ENCODE results near the gene ETV6. TPM values are rescaled to one million over a fixed set of nuclear protein-coding genes. Genes with fewer than 3 reads are reported as not detected.
A peak's percentile ranks its signal among the peaks of the same experiment; 100 is the strongest.

The ETV6 gene
- total RNA-seq, 2 experiments from 2014 or later, result 17.1 to 19.3 TPM

DNA sequence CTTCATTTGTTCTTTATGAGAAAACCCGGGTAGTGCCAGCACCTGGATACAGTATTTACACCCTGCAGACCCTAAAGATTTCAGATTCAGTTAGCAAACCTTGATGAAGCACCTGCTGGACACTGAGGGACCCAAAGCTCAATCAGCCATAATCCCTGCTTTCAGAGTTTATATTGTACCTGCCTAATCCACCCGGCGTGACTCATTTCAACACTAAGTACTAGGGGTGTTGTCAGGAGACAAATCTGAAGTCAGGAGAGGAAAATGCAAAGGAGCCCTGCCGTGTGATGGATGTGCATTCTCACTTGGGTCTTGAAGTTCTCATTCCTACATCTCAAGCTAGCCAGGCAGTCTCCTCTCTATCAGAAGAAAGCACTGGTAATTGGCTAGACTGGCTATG, 244.5 kb downstream of the ETV6 start:
- Histone ChIP-seq H4K20me1 (ENCODE audit: insufficient read depth, low read length) (no peaks in the 10 kb centered on the region), H3K4me1 (ENCODE audit: insufficient read depth, low read length, poor library complexity, severe bottlenecking) (peaks cover 90% of the 10 kb centered on the region), H3K4me2 (ENCODE audit: low read length) (peak overlapping the region; percentile 74), H3K79me2 (ENCODE audit: insufficient read depth, low read depth, low read length) (no peaks in the 10 kb centered on the region), H3K9me3 (ENCODE audit: low read length) (no peaks in the 10 kb centered on the region; the same call in 1 of the 2 replicates), H3K4me3 (ENCODE audit: low read depth, low read length, poor library complexity, severe bottlenecking) (peak overlapping the region; percentile 33), H2AFZ (ENCODE audit: low read length) (no peak overlapping the region), H3K27ac (ENCODE audit: low read depth, low read length, poor library complexity, severe bottlenecking) (peak overlapping the region; percentile 98), H3K9me2 (ENCODE audit: insufficient read depth, low read length) (no peaks in the 10 kb centered on the region), H3K36me3 (ENCODE audit: insufficient read depth, low read length) (peaks cover 27% of the 10 kb centered on the region)
- DNase-seq (ENCODE audit: low spot score), result peak; percentile 44
- POLR2A ChIA-PET, result no interaction called here
- BruUV-seq (replicated peaks), result no TSS peak
- CTCF ChIA-PET (ENCODE audit: unreplicated experiment), result no interaction called here
- no peak for TF ChIP-seq EZH2phosphoT487 (IDR thresholded peaks at IDR 0.05; ENCODE audit: borderline replicate concordance, low read depth, low read length)
- TF ChIP-seq, protein P1, sequence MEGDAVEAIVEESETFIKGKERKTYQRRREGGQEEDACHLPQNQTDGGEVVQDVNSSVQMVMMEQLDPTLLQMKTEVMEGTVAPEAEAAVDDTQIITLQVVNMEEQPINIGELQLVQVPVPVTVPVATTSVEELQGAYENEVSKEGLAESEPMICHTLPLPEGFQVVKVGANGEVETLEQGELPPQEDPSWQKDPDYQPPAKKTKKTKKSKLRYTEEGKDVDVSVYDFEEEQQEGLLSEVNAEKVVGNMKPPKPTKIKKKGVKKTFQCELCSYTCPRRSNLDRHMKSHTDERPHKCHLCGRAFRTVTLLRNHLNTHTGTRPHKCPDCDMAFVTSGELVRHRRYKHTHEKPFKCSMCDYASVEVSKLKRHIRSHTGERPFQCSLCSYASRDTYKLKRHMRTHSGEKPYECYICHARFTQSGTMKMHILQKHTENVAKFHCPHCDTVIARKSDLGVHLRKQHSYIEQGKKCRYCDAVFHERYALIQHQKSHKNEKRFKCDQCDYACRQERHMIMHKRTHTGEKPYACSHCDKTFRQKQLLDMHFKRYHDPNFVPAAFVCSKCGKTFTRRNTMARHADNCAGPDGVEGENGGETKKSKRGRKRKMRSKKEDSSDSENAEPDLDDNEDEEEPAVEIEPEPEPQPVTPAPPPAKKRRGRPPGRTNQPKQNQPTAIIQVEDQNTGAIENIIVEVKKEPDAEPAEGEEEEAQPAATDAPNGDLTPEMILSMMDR (conservative IDR thresholded peaks at IDR 0.05; ENCODE audit: low read length), result no peak
- intact Hi-C loops (cut with micrococcal nuclease; ENCODE audit: unreplicated experiment), result loop anchor here (2.0 to 5.0 kb wide), 5 partner anchors 57 to 242 kb away; no protein-coding TSS in a partner anchor

DNA sequence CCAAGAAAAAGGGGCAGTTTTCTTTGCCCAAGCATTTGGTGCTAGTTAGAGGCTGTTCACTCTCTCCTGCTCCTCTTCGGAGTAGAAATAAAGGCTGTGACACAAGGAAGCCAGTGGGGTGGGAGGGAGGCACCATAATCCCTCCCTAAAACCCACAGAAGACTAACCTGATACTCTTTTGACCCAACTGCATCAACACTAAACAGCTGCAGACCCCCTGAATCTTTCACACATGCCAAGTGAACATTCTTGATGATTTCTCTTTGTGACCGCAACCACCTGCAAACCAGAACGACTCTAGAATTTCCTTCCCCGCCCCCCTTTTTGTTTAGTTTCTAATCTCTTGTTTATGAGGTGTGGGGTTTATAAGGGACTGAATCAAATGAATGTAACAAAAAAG, 245.4 kb downstream of the ETV6 start:
- Histone ChIP-seq H2AFZ (ENCODE audit: low read length) (no peak overlapping the region), H3K36me3 (ENCODE audit: insufficient read depth, low read length) (peaks cover 18% of the 10 kb centered on the region), H3K4me2 (ENCODE audit: low read length) (peak overlapping the region; percentile 74), H3K27ac (ENCODE audit: low read depth, low read length, poor library complexity, severe bottlenecking) (peak overlapping the region; percentile 98), H3K4me1 (ENCODE audit: insufficient read depth, low read length, poor library complexity, severe bottlenecking) (peaks cover 81% of the 10 kb centered on the region), H3K9me3 (ENCODE audit: low read length) (no peaks in the 10 kb centered on the region; the same call in 1 of the 2 replicates), H4K20me1 (ENCODE audit: insufficient read depth, low read length) (no peaks in the 10 kb centered on the region), H3K4me3 (ENCODE audit: low read depth, low read length, poor library complexity, severe bottlenecking) (peak overlapping the region; percentile 33), H3K79me2 (ENCODE audit: insufficient read depth, low read depth, low read length) (no peaks in the 10 kb centered on the region), H3K9me2 (ENCODE audit: insufficient read depth, low read length) (no peaks in the 10 kb centered on the region)
- ChIA-PET CTCF (ENCODE audit: unreplicated experiment) (no interaction called here), POLR2A (interaction anchor here (0.6 kb wide), 1 partner anchor 317 kb away, joined by 3 read pairs; no protein-coding TSS in a partner anchor)
- intact Hi-C loops (cut with micrococcal nuclease; ENCODE audit: unreplicated experiment), result loop anchor here (2.0 to 5.0 kb wide), 6 partner anchors 58 to 243 kb away; no protein-coding TSS in a partner anchor
- TF ChIP-seq, protein P1 (conservative IDR thresholded peaks at IDR 0.05; ENCODE audit: low read length), result no peak
- TF ChIP-seq EZH2phosphoT487 (IDR thresholded peaks at IDR 0.05; ENCODE audit: borderline replicate concordance, low read depth, low read length), result no peak
- BruUV-seq (replicated peaks), result no TSS peak
- DNase-seq (ENCODE audit: low spot score), result peak; percentile 92

DNA sequence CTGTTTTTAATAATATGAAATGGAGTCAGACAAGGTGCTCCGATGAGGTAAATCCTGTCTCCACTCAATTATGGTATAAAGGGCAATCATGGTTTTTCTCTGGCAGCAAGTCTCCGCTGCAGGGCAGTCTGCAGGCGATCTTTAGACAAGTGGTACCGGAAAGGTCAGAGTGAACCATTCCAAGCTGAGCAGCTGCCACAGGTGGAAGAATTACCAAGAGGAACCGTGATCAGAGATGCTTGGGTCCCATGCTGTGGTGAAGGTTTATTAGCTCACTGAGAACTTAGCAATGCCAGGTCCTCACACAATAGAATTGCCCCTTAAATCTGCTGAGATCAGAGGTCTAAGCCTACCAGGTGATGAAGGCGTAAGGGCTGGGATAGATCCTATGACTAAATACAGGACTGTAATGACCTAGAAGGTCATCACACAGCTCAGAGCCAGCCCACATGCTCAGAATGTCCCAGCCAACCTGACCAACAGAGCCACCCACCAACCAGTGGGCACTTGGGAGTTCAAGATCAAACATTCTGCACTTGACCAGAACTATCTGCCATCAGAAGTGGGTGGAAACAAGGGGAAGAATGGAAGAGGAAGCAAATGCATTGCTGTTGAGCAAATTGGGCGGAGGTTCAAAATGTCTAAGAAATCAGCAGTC, 246.1 kb downstream of the ETV6 start:
- no peak for TF ChIP-seq EZH2phosphoT487 (IDR thresholded peaks at IDR 0.05; ENCODE audit: borderline replicate concordance, low read depth, low read length)
- TF ChIP-seq, protein P1 (conservative IDR thresholded peaks at IDR 0.05; ENCODE audit: low read length), result no peak
- Histone ChIP-seq H3K9me3 (ENCODE audit: low read length) (no peaks in the 10 kb centered on the region; the same call in 1 of the 2 replicates), H2AFZ (ENCODE audit: low read length) (peak overlapping the region; percentile 44; the same call in 1 of the 2 replicates), H3K79me2 (ENCODE audit: insufficient read depth, low read depth, low read length) (no peaks in the 10 kb centered on the region), H4K20me1 (ENCODE audit: insufficient read depth, low read length) (no peaks in the 10 kb centered on the region), H3K36me3 (ENCODE audit: insufficient read depth, low read length) (peaks cover 12% of the 10 kb centered on the region), H3K4me2 (ENCODE audit: low read length) (peak overlapping the region; percentile 74), H3K4me1 (ENCODE audit: insufficient read depth, low read length, poor library complexity, severe bottlenecking) (peaks cover 75% of the 10 kb centered on the region), H3K9me2 (ENCODE audit: insufficient read depth, low read length) (no peaks in the 10 kb centered on the region), H3K27ac (ENCODE audit: low read depth, low read length, poor library complexity, severe bottlenecking) (peak overlapping the region; percentile 98), H3K4me3 (ENCODE audit: low read depth, low read length, poor library complexity, severe bottlenecking) (peak overlapping the region; percentile 37)
- peak; percentile 73 for DNase-seq (ENCODE audit: low spot score)
- POLR2A ChIA-PET, result interaction anchor here (0.8 to 1.5 kb wide), 4 partner anchors 25 to 150 kb away, joined by 3 to 4 read pairs (median 3); no protein-coding TSS in a partner anchor
- BruUV-seq (replicated peaks), result no TSS peak
- intact Hi-C loops (cut with micrococcal nuclease; ENCODE audit: unreplicated experiment), result loop anchor here (2.0 to 5.0 kb wide), 3 partner anchors 112 to 143 kb away; no protein-coding TSS in a partner anchor
- CTCF ChIA-PET (ENCODE audit: unreplicated experiment), result no interaction called here
